Adrenal gland (tissue), 5 donors: Measurements from ENCODE around the gene PTGDR2.

Source experiments
- CTCF ChIP-seq, 6 experiments: fragments of 450-650 bp in 4 of 6; fragments of 200-600 bp in 2 of 6; sonication (generic) in 1 of 6; IDR thresholded peaks; 1 replicate in 5 of 6; 2 replicates in 1 of 6; pipeline versions ENCODE4 v1.5.1 to v1.8.0; 2016 to 2021; ENCODE audit warnings: antibody characterized with exemption in 6 of 6, mild to moderate bottlenecking in 2 of 6, moderate library complexity in 1 of 6
- POLR2A ChIP-seq, 2 donors: fragments of 450-650 bp; IDR thresholded peaks; one replicate each; pipeline ENCODE4 v1.6.1; 2017; ENCODE audit warnings: antibody characterized with exemption in 2 of 2, mild to moderate bottlenecking in 2 of 2, moderate library complexity in 1 of 2
- donor health status: DM: no; HTN: no; CAD: no.

DNA sequence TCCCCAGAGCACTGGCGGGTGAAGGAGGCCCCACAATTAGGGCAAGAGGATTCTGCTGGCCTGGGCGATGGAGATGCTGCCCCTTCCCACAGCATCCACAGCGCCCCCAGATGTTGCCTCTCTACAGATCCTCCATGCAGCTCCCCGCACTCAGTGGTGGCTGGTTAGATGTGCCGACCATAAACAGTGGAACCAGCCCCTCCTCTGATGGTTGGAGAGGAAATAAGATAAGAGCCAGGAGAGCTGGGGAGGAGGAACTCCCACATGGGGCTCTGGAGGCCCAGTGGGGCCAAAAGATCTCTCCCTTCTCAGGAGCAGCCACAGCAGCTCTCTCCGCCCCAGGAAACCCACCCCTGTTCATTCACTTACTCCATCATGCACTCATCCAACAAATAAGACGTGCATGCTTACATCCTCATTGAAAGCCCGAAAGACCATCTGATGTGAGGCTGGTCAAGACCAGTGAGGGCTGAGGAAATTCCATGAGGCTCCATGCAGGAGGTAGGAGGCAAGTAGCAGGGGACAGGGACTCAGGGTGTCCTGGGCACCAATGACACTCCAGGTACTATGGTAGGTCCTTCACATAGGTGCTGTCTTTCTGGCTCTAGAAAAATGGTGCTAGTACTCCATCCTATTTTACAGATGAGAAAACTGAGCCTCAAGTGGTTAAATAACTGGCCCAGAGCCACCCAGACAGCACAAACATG lies 1.5 kb downstream of the PTGDR2 start:
- TF ChIP-seq CTCF (IDR thresholded peaks at IDR 0.05) (no peak), POLR2A (IDR thresholded peaks at IDR 0.05) (no peak)
